GM12878 (cell line): ENCODE measurements around the gene SCLT1. TPM values are rescaled to one million over a fixed set of nuclear protein-coding genes. Genes with fewer than 3 reads are reported as not detected.

ENCODE experiments used
- ATAC-seq: fragments of 200-7000 bp; cut with Tn5 transposase; 3 replicates; pipeline ENCODE4 v1.9.1; 2020; ENCODE audit warnings: mild to moderate bottlenecking, moderate library complexity
- BruUV-seq: library from RNA; stranded (reverse); fragments of 400-500 nt; replicated peaks from 2 replicates; lab custom pipeline; 2021; lab: Mats Ljungman, UMichigan
- CTCF ChIA-PET: fragments of 300-600 bp; sonication (Branson Sonifier 250); formaldehyde crosslinking; extraction: SDS; loops from one replicate; lab custom pipeline; 2021; ENCODE audit warnings: inconsistent platforms; lab: Yijun Ruan, JAX
- POLR2A ChIA-PET: fragments of 350-600 bp; formaldehyde crosslinking; extraction: SDS; loops from one replicate; lab custom pipeline; 2021; ENCODE audit warnings: inconsistent platforms; lab: Charles Lee
- RAD21 ChIA-PET: fragments of 300-600 bp; sonication (Branson Sonifier 250); formaldehyde crosslinking; loops from one replicate; lab custom pipeline; 2023; ENCODE audit warnings: antibody characterized with exemption; ENCODE audit not compliant: unreplicated experiment; lab: Charles Lee
- SMC1A ChIA-PET: fragments of 300-600 bp; sonication (Branson Sonifier 250); formaldehyde crosslinking; loops from one replicate; lab custom pipeline; 2023; ENCODE audit not compliant: unreplicated experiment, uncharacterized antibody; lab: Charles Lee
- DNase-seq: peaks from one replicate; pipeline ENCODE4 v3.0.0-alpha.2; 2011; ENCODE audit warnings: low read depth, low spot score
- FAIRE-seq: peaks from 3 replicates; lab custom pipeline; 2011; peaks lifted over from hg19 to GRCh38; lab: Jason Lieb, UNC
- H2AFZ ChIP-seq: 2 replicates; pipeline ENCODE4 v1.6.0; 2011; ENCODE audit warnings: low read depth, low read length, control low read depth; ENCODE audit not compliant: control insufficient read depth
- H3K27ac ChIP-seq: 2 replicates; pipeline ENCODE4 v1.5.1; 2011; ENCODE audit warnings: control low read depth; ENCODE audit not compliant: control insufficient read depth, insufficient read depth
- H3K27me3 ChIP-seq, 2 experiments: replicated peaks in 1 of 2; 2 replicates each; pipeline versions ENCODE4 v1.6.0 to v1.6.1; 2011; ENCODE audit warnings: low read length in 1 of 2; ENCODE audit not compliant: control insufficient read depth in 2 of 2, insufficient read depth in 2 of 2
- H3K36me3 ChIP-seq, 2 experiments: 2 replicates each; pipeline ENCODE4 v1.5.1; 2011; ENCODE audit warnings: low read length in 1 of 2; ENCODE audit not compliant: control insufficient read depth in 2 of 2, insufficient read depth in 2 of 2
- H3K4me1 ChIP-seq: 2 replicates; pipeline ENCODE4 v1.6.1; 2011; ENCODE audit warnings: mild to moderate bottlenecking, low read length, moderate library complexity, mixed read lengths; ENCODE audit not compliant: control insufficient read depth, insufficient read depth
- H3K4me2 ChIP-seq: 2 replicates; pipeline ENCODE4 v1.6.0; 2011; ENCODE audit warnings: control low read depth; ENCODE audit not compliant: control insufficient read depth, insufficient read depth
- H3K4me3 ChIP-seq: fragments of 200-600 bp; sonication (generic); 2 replicates; pipeline ENCODE4 v1.5.1; 2016
- H3K79me2 ChIP-seq: 2 replicates; pipeline ENCODE4 v1.6.0; 2011; ENCODE audit warnings: low read length; ENCODE audit not compliant: control insufficient read depth, insufficient read depth
- H3K9ac ChIP-seq: 2 replicates; pipeline ENCODE4 v1.8.0; 2011; ENCODE audit warnings: low read length, control low read depth, mixed read lengths; ENCODE audit not compliant: control insufficient read depth, insufficient read depth
- H3K9me3 ChIP-seq: replicated peaks from 3 replicates; pipeline ENCODE4 v1.5.1; 2011; ENCODE audit warnings: mild to moderate bottlenecking, low read length; ENCODE audit not compliant: control insufficient read depth, insufficient read depth
- H4K20me1 ChIP-seq: 2 replicates; pipeline ENCODE4 v1.6.0; 2011; ENCODE audit not compliant: control insufficient read depth, insufficient read depth
- CHD1 ChIP-seq: IDR thresholded peaks from 2 replicates; pipeline ENCODE4 v1.6.1; 2012; ENCODE audit warnings: low read depth, low read length, improper control_type of control experiment
- EED ChIP-seq: sonication (generic); IDR thresholded peaks from 2 replicates; pipeline ENCODE4 v1.6.1; 2016; ENCODE audit warnings: antibody characterized with exemption, low read depth
- ETV6 ChIP-seq, 2 experiments: fragments of 450-650 bp in 1 of 2; IDR thresholded peaks in 1 of 2; conservative IDR thresholded peaks in 1 of 2; 2 replicates each; pipeline ENCODE4 v1.6.1; 2014; ENCODE audit warnings: antibody characterized with exemption in 1 of 2, borderline replicate concordance in 1 of 2, low read depth in 1 of 2, mild to moderate bottlenecking in 1 of 2, moderate library complexity in 1 of 2
- EZH2 ChIP-seq: IDR thresholded peaks from 2 replicates; pipeline ENCODE4 v1.6.1; 2012; ENCODE audit warnings: low read depth, mild to moderate bottlenecking, control low read depth, inconsistent platforms, low read length, borderline replicate concordance; ENCODE audit not compliant: control insufficient read depth
- MAX ChIP-seq: IDR thresholded peaks from 2 replicates; pipeline ENCODE4 v1.6.1; 2012; ENCODE audit warnings: low read depth, low read length, improper control_type of control experiment
- MYC ChIP-seq: IDR thresholded peaks from 2 replicates; pipeline ENCODE4 v1.6.1; 2011; ENCODE audit warnings: mild to moderate bottlenecking, low read length, moderate library complexity, inconsistent platforms; ENCODE audit not compliant: insufficient read depth, insufficient replicate concordance, insufficient read length, severe bottlenecking
- NRF1 ChIP-seq: conservative IDR thresholded peaks from 2 replicates; pipeline ENCODE4 v1.6.1; 2011; ENCODE audit warnings: mild to moderate bottlenecking, low read depth, low read length, improper control_type of control experiment
- RAD21 ChIP-seq: IDR thresholded peaks from 2 replicates; pipeline ENCODE4 v1.6.1; 2011; ENCODE audit warnings: mild to moderate bottlenecking, low read depth, low read length, moderate library complexity; ENCODE audit not compliant: insufficient read depth
- RB1 ChIP-seq: fragments of 450-650 bp; formaldehyde crosslinking; IDR thresholded peaks from 2 replicates; pipeline ENCODE4 v1.6.1; 2017; ENCODE audit warnings: mild to moderate bottlenecking, borderline replicate concordance
- RUNX3 ChIP-seq: IDR thresholded peaks from 2 replicates; pipeline ENCODE4 v1.6.1; 2012; ENCODE audit warnings: low read length, inconsistent platforms
- SMARCA5 ChIP-seq: fragments of 450-650 bp; IDR thresholded peaks from 2 replicates; pipeline ENCODE4 v1.6.1; 2017; ENCODE audit warnings: mild to moderate bottlenecking
- SREBF2 ChIP-seq: IDR thresholded peaks from 2 replicates; pipeline ENCODE4 v1.6.1; 2012; ENCODE audit warnings: mild to moderate bottlenecking, low read length
- STAT3 ChIP-seq: IDR thresholded peaks from 2 replicates; pipeline ENCODE4 v1.6.1; 2011; ENCODE audit warnings: low read depth, low read length, improper control_type of control experiment
- TAF1 ChIP-seq: IDR thresholded peaks from 2 replicates; pipeline ENCODE4 v1.6.1; 2011; ENCODE audit warnings: mild to moderate bottlenecking, low read depth, low read length, borderline replicate concordance
- TBL1XR1 ChIP-seq: IDR thresholded peaks from 2 replicates; pipeline ENCODE4 v1.6.1; 2012; ENCODE audit warnings: low read depth, low read length, improper control_type of control experiment
- TCF3 ChIP-seq: IDR thresholded peaks from 2 replicates; pipeline ENCODE4 v1.6.1; 2012; ENCODE audit warnings: low read depth, mild to moderate bottlenecking, low read length, borderline replicate concordance; ENCODE audit not compliant: insufficient read depth
- ZSCAN29 ChIP-seq: fragments of 450-650 bp; IDR thresholded peaks from 2 replicates; pipeline ENCODE4 v1.6.1; 2017; ENCODE audit warnings: mild to moderate bottlenecking, moderate library complexity
- WGBS: methylation state at CpG from one replicate; pipeline ENCODE4 v1.1.6; 2016; ENCODE audit warnings: low lambda C conversion rate; ENCODE audit not compliant: insufficient replicate concordance, insufficient coverage; ENCODE audit errors: missing lambda C conversion rate; 5-methylcytosine and 5-hydroxymethylcytosine counted together
- in situ Hi-C: fragments of 300-500 bp; cut with MboI; formaldehyde crosslinking; loops from 9 replicates; pipeline ENCODE4 v1.14.3; 2018; ENCODE audit warnings: mixed read lengths
- intact Hi-C: fragments of 100-400 bp; cut with micrococcal nuclease; formaldehyde crosslinking; loops from one replicate; pipeline ENCODE4 v1.14.2; 2022; ENCODE audit not compliant: unreplicated experiment
- polyA plus RNA-seq, 11 experiments: library from polyadenylated mRNA; depleted of rRNA in 4 of 11; unstranded in 6 of 11; stranded (reverse) in 5 of 11; fragments of >200 nt; fragmentation: Nextera tagmentation in 4 of 11; fragmentation: Illumina TruSeq in 1 of 11; extraction: Ambion mirVana in 4 of 11; extraction: Trizol in 1 of 11; gene quantifications; 1 replicate in 1 of 11; 2 replicates in 10 of 11; pipeline versions ENCODE4 v1.2.1 to v1.2.3, GENCODE V29; 2011 to 2016; ENCODE audit warnings: inconsistent platforms in 2 of 11, missing spikeins in 2 of 11, low read depth in 1 of 11
- total RNA-seq, 4 experiments: library from RNA; depleted of rRNA in 3 of 4; stranded (reverse); fragments of >200 nt in 3 of 4; fragmentation: Illumina TruSeq in 1 of 4; extraction: Trizol in 1 of 4; gene quantifications; 2 replicates each; pipeline versions ENCODE4 v1.2.1 to v1.2.3, GENCODE V29; 2013 to 2021
- TF ChIP-seq, protein P1 (sequence below): IDR thresholded peaks from 2 replicates; pipeline ENCODE4 v1.6.1; 2012; ENCODE audit warnings: low read depth, low read length, improper control_type of control experiment
- TF ChIP-seq, protein P2 (sequence below): fragments of 450-650 bp; formaldehyde crosslinking; IDR thresholded peaks from 2 replicates; pipeline ENCODE4 v1.4.0; 2020; ENCODE audit warnings: mild to moderate bottlenecking, moderate library complexity

SCLT1 gene
- total and polyA plus RNA-seq, 10 of the 15 experiments (the other 5 are each of a cell fraction or from before 2014, with no cell fraction given): 7.8 to 31.4 (median 19.6) TPM

- TF ChIP-seq RB1 (no peak), MAX (no peak), SREBF2 (no peak), RAD21 (no peak)
- TF ChIP-seq, protein P1, sequence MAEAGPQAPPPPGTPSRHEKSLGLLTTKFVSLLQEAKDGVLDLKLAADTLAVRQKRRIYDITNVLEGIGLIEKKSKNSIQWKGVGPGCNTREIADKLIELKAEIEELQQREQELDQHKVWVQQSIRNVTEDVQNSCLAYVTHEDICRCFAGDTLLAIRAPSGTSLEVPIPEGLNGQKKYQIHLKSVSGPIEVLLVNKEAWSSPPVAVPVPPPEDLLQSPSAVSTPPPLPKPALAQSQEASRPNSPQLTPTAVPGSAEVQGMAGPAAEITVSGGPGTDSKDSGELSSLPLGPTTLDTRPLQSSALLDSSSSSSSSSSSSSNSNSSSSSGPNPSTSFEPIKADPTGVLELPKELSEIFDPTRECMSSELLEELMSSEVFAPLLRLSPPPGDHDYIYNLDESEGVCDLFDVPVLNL: no peak
Observed at GRCh38 chr4:128986019-128986418, 107.3 kb downstream of the SCLT1 start (continued).

- RAD21 ChIA-PET: no interaction called here
- FAIRE-seq (no peak), ATAC-seq (no peak), DNase-seq (no peak)
- BruUV-seq: no TSS peak
- in situ Hi-C loops (no loop called here), intact Hi-C loops (no loop called here)
- peaks cover 0 to 4% of the 10 kb centered on the region in 2 experiments; a peak in 1 of 4 replicates for H3K36me3 ChIP-seq
- CTCF ChIA-PET: no interaction called here
- no peak overlapping the region for H3K9ac ChIP-seq
- H4K20me1 ChIP-seq: no peaks in the 10 kb centered on the region
- POLR2A ChIA-PET: no interaction called here
- no peaks in the 10 kb centered on the region for H3K4me1 ChIP-seq
- SMC1A ChIA-PET: no interaction called here
- no peak overlapping the region for H3K4me3 ChIP-seq
- no peak overlapping the region for H2AFZ ChIP-seq
- H3K4me2 ChIP-seq: no peak overlapping the region
- no peaks in the 10 kb centered on the region for H3K27me3 ChIP-seq
- no peak overlapping the region for H3K27ac ChIP-seq
- H3K79me2 ChIP-seq: no peaks in the 10 kb centered on the region
- no peaks in the 10 kb centered on the region for H3K9me3 ChIP-seq
- WGBS: 93% methylated on average over 2 of the region's 2 CpGs
- TF ChIP-seq TCF3 (no peak), STAT3 (no peak), RUNX3 (no peak), EZH2 (no peak), NRF1 (no peak), MYC (no peak), TBL1XR1 (no peak), EED (no peak), TAF1 (no peak), ETV6 (conservative IDR thresholded peaks at IDR 0.05 in 1 of 2, IDR thresholded peaks at IDR 0.05 in 1 of 2; ENCODE audit: borderline replicate concordance in 1 of 2, low read depth in 1 of 2) (no peak), ZSCAN29 (no peak), CHD1 (no peak), SMARCA5 (no peak)
- TF ChIP-seq, protein P2, sequence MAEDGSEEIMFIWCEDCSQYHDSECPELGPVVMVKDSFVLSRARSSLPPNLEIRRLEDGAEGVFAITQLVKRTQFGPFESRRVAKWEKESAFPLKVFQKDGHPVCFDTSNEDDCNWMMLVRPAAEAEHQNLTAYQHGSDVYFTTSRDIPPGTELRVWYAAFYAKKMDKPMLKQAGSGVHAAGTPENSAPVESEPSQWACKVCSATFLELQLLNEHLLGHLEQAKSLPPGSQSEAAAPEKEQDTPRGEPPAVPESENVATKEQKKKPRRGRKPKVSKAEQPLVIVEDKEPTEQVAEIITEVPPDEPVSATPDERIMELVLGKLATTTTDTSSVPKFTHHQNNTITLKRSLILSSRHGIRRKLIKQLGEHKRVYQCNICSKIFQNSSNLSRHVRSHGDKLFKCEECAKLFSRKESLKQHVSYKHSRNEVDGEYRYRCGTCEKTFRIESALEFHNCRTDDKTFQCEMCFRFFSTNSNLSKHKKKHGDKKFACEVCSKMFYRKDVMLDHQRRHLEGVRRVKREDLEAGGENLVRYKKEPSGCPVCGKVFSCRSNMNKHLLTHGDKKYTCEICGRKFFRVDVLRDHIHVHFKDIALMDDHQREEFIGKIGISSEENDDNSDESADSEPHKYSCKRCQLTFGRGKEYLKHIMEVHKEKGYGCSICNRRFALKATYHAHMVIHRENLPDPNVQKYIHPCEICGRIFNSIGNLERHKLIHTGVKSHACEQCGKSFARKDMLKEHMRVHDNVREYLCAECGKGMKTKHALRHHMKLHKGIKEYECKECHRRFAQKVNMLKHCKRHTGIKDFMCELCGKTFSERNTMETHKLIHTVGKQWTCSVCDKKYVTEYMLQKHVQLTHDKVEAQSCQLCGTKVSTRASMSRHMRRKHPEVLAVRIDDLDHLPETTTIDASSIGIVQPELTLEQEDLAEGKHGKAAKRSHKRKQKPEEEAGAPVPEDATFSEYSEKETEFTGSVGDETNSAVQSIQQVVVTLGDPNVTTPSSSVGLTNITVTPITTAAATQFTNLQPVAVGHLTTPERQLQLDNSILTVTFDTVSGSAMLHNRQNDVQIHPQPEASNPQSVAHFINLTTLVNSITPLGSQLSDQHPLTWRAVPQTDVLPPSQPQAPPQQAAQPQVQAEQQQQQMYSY (CRISPR knock-in tag): no peak
Observed at GRCh38 chr4:128983771-128984485, 109.4 kb downstream of the SCLT1 start.
